GM21390 (cell line): Measurements from ENCODE around the gene GORAB.
A peak's percentile ranks its signal among the peaks of the same experiment; 100 is the strongest.

Source experiments
- ATAC-seq: cut with Tn5 transposase; IDR thresholded peaks from one replicate; pipeline ENCODE4 v1.9.1; 2021; ENCODE audit not compliant: unreplicated experiment

The GORAB gene

GRCh38 chr1:170537798-170538503 is 6.0 kb downstream of the GORAB start:
- no peak for ATAC-seq

GRCh38 chr1:170538687-170539086 is 6.7 kb downstream of the GORAB start:
- no peak for ATAC-seq

GRCh38 chr1:170539154-170539553 is 7.2 kb downstream of the GORAB start:
- no peak for ATAC-seq

- ATAC-seq, result no peak
Observed at GRCh38 chr1:170544624-170545023, 12.7 kb downstream of the GORAB start.

GRCh38 chr1:170545476-170545875 is 13.5 kb downstream of the GORAB start:
- ATAC-seq, result no peak

GRCh38 chr1:170547255-170547654 is 15.3 kb downstream of the GORAB start:
- ATAC-seq, result no peak

- no peak for ATAC-seq
Observed at GRCh38 chr1:170548497-170548896, 16.5 kb downstream of the GORAB start.

- ATAC-seq, result no peak
Observed at GRCh38 chr1:170555370-170555769, 23.4 kb downstream of the GORAB start.

- no peak for ATAC-seq
Observed at GRCh38 chr1:170556917-170557316, 25.0 kb downstream of the GORAB start.

- no peak for ATAC-seq
Observed at GRCh38 chr1:170558731-170559130, 26.8 kb downstream of the GORAB start.

GRCh38 chr1:170559166-170559565 is 27.2 kb downstream of the GORAB start:
- ATAC-seq, result no peak

- ATAC-seq, result no peak
Observed at GRCh38 chr1:170560681-170561285, 28.8 kb downstream of the GORAB start.

GRCh38 chr1:170562646-170563338 is 30.8 kb downstream of the GORAB start:
- peak; percentile 66 for ATAC-seq

- no peak for ATAC-seq
Observed at GRCh38 chr1:170567214-170567613, 35.2 kb downstream of the GORAB start.

- ATAC-seq, result no peak
Observed at GRCh38 chr1:170568197-170568596, 36.2 kb downstream of the GORAB start.

- ATAC-seq, result no peak
Observed at GRCh38 chr1:170576980-170577379, 45.0 kb downstream of the GORAB start.

GRCh38 chr1:170578359-170578758 is 46.4 kb downstream of the GORAB start:
- ATAC-seq, result no peak

GRCh38 chr1:170580636-170581440 is 48.9 kb downstream of the GORAB start:
- ATAC-seq, result no peak

- no peak for ATAC-seq
Observed at GRCh38 chr1:170583186-170583585, 51.2 kb downstream of the GORAB start.

GRCh38 chr1:170586321-170587252 is 54.6 kb downstream of the GORAB start:
- ATAC-seq, result no peak
